ENCODE measurements around the gene TAOK3.
A peak's percentile ranks its signal among the peaks of the same experiment; 100 is the strongest.
"Not testable (repeated sequence)": the region's sequence is repeated elsewhere in the genome, so short reads cannot be mapped to it uniquely, and the experiment has no call there.

The TAOK3 gene

GRCh38 chr12:118140825-118141224 is 231.9 kb downstream of the TAOK3 start:
- Histone ChIP-seq H3K27me3 (no peaks in the 10 kb centered on the region), H4K20me1 (peaks cover 9 to 97% (median 30%) of the 10 kb centered on the region in 11 experiments; a peak in 17 of 22 replicates), H3K27ac (no peak overlapping the region), H3K4me2 (no peak overlapping the region), H3K36me3 (peaks cover 67 to 88% (median 85%) of the 10 kb centered on the region in 11 experiments), H3K4me1 (peaks cover 14 to 47% (median 29%) of the 10 kb centered on the region in 10 experiments), H3K4me3 (no peak overlapping the region), H3K9me3 (replicated peaks in 1 of 11) (no peaks in the 10 kb centered on the region), H3K9ac (no peak overlapping the region)
- no peak for TF ChIP-seq Cebpa-rat (IDR thresholded peaks at IDR 0.05)

- Histone ChIP-seq H3K9me3 (replicated peaks in 1 of 11) (no peaks in the 10 kb centered on the region), H3K27me3 (no peaks in the 10 kb centered on the region), H4K20me1 (peaks cover 8 to 61% (median 24%) of the 10 kb centered on the region in 11 experiments; a peak in 16 of 22 replicates), H3K4me3 (peak overlapping the region; percentile 68 to 99 (median 90)), H3K4me1 (peaks cover 36 to 53% (median 45%) of the 10 kb centered on the region in 10 experiments), H3K27ac (peak overlapping the region in 10 of 11 experiments; percentile 78 to 94 (median 90); a peak in 20 of 22 replicates), H3K4me2 (peak overlapping the region; percentile 77 to 98 (median 92)), H3K9ac (peak overlapping the region; percentile 84 to 97 (median 95)), H3K36me3 (peaks cover 32 to 52% (median 49%) of the 10 kb centered on the region in 11 experiments)
- no peak for TF ChIP-seq Cebpa-rat (IDR thresholded peaks at IDR 0.05)
These were observed 235.5 kb downstream of the TAOK3 start for GRCh38 chr12:118137148-118137678.

- no peak for TF ChIP-seq Cebpa-rat (IDR thresholded peaks at IDR 0.05)
- H3K4me3 ChIP-seq = peak overlapping the region; percentile 68 to 99 (median 90)
- H3K4me1 ChIP-seq = peaks cover 41 to 59% (median 51%) of the 10 kb centered on the region in 10 experiments
- no peaks in the 10 kb centered on the region for H3K27me3 ChIP-seq
- peak overlapping the region; percentile 77 to 98 (median 92) for H3K4me2 ChIP-seq
- peak overlapping the region; percentile 68 to 94 (median 89) for H3K27ac ChIP-seq
- peak overlapping the region; percentile 84 to 97 (median 95) for H3K9ac ChIP-seq
- peaks cover 26 to 46% (median 43%) of the 10 kb centered on the region in 11 experiments for H3K36me3 ChIP-seq
- H4K20me1 ChIP-seq = peaks cover 8 to 55% (median 24%) of the 10 kb centered on the region in 11 experiments; a peak in 16 of 22 replicates
- H3K9me3 ChIP-seq (replicated peaks in 1 of 11) = no peaks in the 10 kb centered on the region
These were observed 236.1 kb downstream of the TAOK3 start for GRCh38 chr12:118136559-118137003.

- peak within 1 kb of the TSS; percentile 77 to 98 (median 92) for H3K4me2 ChIP-seq
- peaks cover 20 to 40% (median 37%) of the 10 kb centered on the region in 11 experiments for H3K36me3 ChIP-seq
- H3K27me3 ChIP-seq = no peaks in the 10 kb centered on the region
- peak within 1 kb of the TSS; percentile 84 to 97 (median 95) for H3K9ac ChIP-seq
- peak within 1 kb of the TSS; percentile 68 to 94 (median 89) for H3K27ac ChIP-seq
- H4K20me1 ChIP-seq = peaks cover 8 to 49% (median 24%) of the 10 kb centered on the region in 11 experiments; a peak in 16 of 22 replicates
- H3K4me3 ChIP-seq = peak within 1 kb of the TSS; percentile 68 to 99 (median 90)
- no peaks in the 10 kb centered on the region for H3K9me3 ChIP-seq (replicated peaks in 1 of 11)
- TF ChIP-seq Cebpa-rat (IDR thresholded peaks at IDR 0.05) = no peak
- H3K4me1 ChIP-seq = peaks cover 41 to 61% (median 55%) of the 10 kb centered on the region in 10 experiments
These were observed 236.7 kb downstream of the TAOK3 start, which contains the start of gene PEBP1 for GRCh38 chr12:118135788-118136558. Gene PEBP1, plus strand, starts transcription at chr12:118136124. Its CDS starts 86 bp downstream, at chr12:118136210.

GRCh38 chr12:118129436-118129835 is 243.3 kb downstream of the TAOK3 start:
- not testable (repeated sequence) for H3K27me3 ChIP-seq, H3K36me3 ChIP-seq, H3K27ac ChIP-seq, H3K9ac ChIP-seq, H3K4me2 ChIP-seq, H3K4me3 ChIP-seq, H4K20me1 ChIP-seq
- peaks cover 0 to 18% (median 7%) of the 10 kb centered on the region in 11 experiments; a peak in 11 of 22 replicates for H3K9me3 ChIP-seq (replicated peaks in 1 of 11)
- peaks cover 5 to 31% (median 26%) of the 10 kb centered on the region in 10 experiments; a peak in 18 of 20 replicates for H3K4me1 ChIP-seq

- H3K4me3 ChIP-seq = no peak overlapping the region
- no peaks in the 10 kb centered on the region for H3K36me3 ChIP-seq
- no peak overlapping the region for H3K4me2 ChIP-seq
- H3K27me3 ChIP-seq = no peaks in the 10 kb centered on the region
- H4K20me1 ChIP-seq = no peaks in the 10 kb centered on the region
- TF ChIP-seq Cebpa-rat (IDR thresholded peaks at IDR 0.05) = no peak
- H3K27ac ChIP-seq = no peak overlapping the region
- peaks cover 5 to 17% (median 15%) of the 10 kb centered on the region in 10 experiments; a peak in 18 of 20 replicates for H3K4me1 ChIP-seq
- peaks cover 0 to 18% (median 7%) of the 10 kb centered on the region in 11 experiments; a peak in 11 of 22 replicates for H3K9me3 ChIP-seq (replicated peaks in 1 of 11)
- no peak overlapping the region for H3K9ac ChIP-seq
These were observed 244.8 kb downstream of the TAOK3 start for GRCh38 chr12:118127867-118128266.

GRCh38 chr12:118126119-118126757 is 246.5 kb downstream of the TAOK3 start:
- no peak for TF ChIP-seq Cebpa-rat (IDR thresholded peaks at IDR 0.05)
- Histone ChIP-seq H3K4me1 (peaks cover 0 to 2% (median 0%) of the 10 kb centered on the region in 10 experiments; a peak in 3 of 20 replicates), H4K20me1 (no peaks in the 10 kb centered on the region), H3K36me3 (no peaks in the 10 kb centered on the region), H3K4me2 (no peak overlapping the region), H3K9ac (no peak overlapping the region), H3K27me3 (no peaks in the 10 kb centered on the region), H3K4me3 (no peak overlapping the region), H3K9me3 (replicated peaks in 1 of 11) (peaks cover 0 to 18% (median 7%) of the 10 kb centered on the region in 11 experiments; a peak in 11 of 22 replicates), H3K27ac (no peak overlapping the region)

GRCh38 chr12:118125743-118126118 is 247.0 kb downstream of the TAOK3 start:
- no peaks in the 10 kb centered on the region for H4K20me1 ChIP-seq
- no peak for TF ChIP-seq Cebpa-rat (IDR thresholded peaks at IDR 0.05)
- no peak overlapping the region for H3K9ac ChIP-seq
- no peak overlapping the region for H3K27ac ChIP-seq
- H3K4me1 ChIP-seq = peaks cover 0 to 5% (median under 1%) of the 10 kb centered on the region in 10 experiments; a peak in 2 of 20 replicates
- no peaks in the 10 kb centered on the region for H3K27me3 ChIP-seq
- H3K9me3 ChIP-seq (replicated peaks in 1 of 11) = peaks cover 0 to 18% (median 7%) of the 10 kb centered on the region in 11 experiments; a peak in 11 of 22 replicates
- no peaks in the 10 kb centered on the region for H3K36me3 ChIP-seq
- H3K4me3 ChIP-seq = no peak overlapping the region
- no peak overlapping the region for H3K4me2 ChIP-seq

Measured in BLaER1 treated with 17β-estradiol and CSF1 and Interleukin-3, amounts not matched to agents 10 nM and 100 nM (cell line).